MM.1S (cell line): ENCODE results near the gene ADGRE1.

ENCODE experiments used
- DNase-seq: peaks from one replicate; pipeline ENCODE4 v3.0.0-alpha.2; 2015
- H2AFZ ChIP-seq: fragments of 300-600 bp; sonication (generic); 2 replicates; pipeline ENCODE4 v1.6.0; 2016; ENCODE audit warnings: antibody characterized with exemption, low read length
- H3F3A ChIP-seq: fragments of 300-600 bp; sonication (generic); 2 replicates; pipeline ENCODE4 v1.6.1; 2016; ENCODE audit warnings: mild to moderate bottlenecking, antibody characterized with exemption, low read length, moderate library complexity, mixed read lengths; ENCODE audit not compliant: insufficient read depth
- H3K27ac ChIP-seq: fragments of 300-600 bp; sonication (generic); 2 replicates; pipeline ENCODE4 v1.5.1; 2016; ENCODE audit warnings: mild to moderate bottlenecking, low read length
- H3K27me3 ChIP-seq: fragments of 300-600 bp; sonication (generic); replicated peaks from 2 replicates; pipeline ENCODE4 v1.6.0; 2016; ENCODE audit warnings: low read length; ENCODE audit not compliant: insufficient read depth
- H3K36me3 ChIP-seq: fragments of 300-600 bp; sonication (generic); replicated peaks from 2 replicates; pipeline ENCODE4 v1.6.1; 2016; ENCODE audit warnings: mild to moderate bottlenecking, low read length, mixed read lengths; ENCODE audit not compliant: insufficient read depth
- H3K4me1 ChIP-seq: fragments of 300-600 bp; sonication (generic); 2 replicates; pipeline ENCODE4 v1.6.1; 2016; ENCODE audit warnings: low read length, mixed read lengths
- H3K4me2 ChIP-seq: fragments of 300-600 bp; sonication (generic); 2 replicates; pipeline ENCODE4 v1.6.0; 2016; ENCODE audit warnings: low read depth, low read length
- H3K4me3 ChIP-seq: fragments of 300-600 bp; sonication (generic); 2 replicates; pipeline ENCODE4 v1.5.1; 2016; ENCODE audit warnings: low read length, mixed read lengths
- H3K79me2 ChIP-seq: fragments of 300-600 bp; sonication (generic); 2 replicates; pipeline ENCODE4 v1.6.1; 2016; ENCODE audit warnings: mixed run types, low read length, mixed read lengths
- H3K9ac ChIP-seq: fragments of 300-600 bp; sonication (generic); 2 replicates; pipeline ENCODE4 v1.6.1; 2016; ENCODE audit warnings: low read length, mixed read lengths
- H3K9me2 ChIP-seq: fragments of 300-600 bp; sonication (generic); replicated peaks from 2 replicates; pipeline ENCODE4 v1.6.1; 2016; ENCODE audit warnings: mild to moderate bottlenecking, low read length, mixed read lengths; ENCODE audit not compliant: insufficient read depth
- H3K9me3 ChIP-seq: fragments of 300-600 bp; sonication (generic); replicated peaks from 2 replicates; pipeline ENCODE4 v1.6.1; 2016; ENCODE audit warnings: mild to moderate bottlenecking, low read length, mixed read lengths; ENCODE audit not compliant: insufficient read depth
- H4K20me1 ChIP-seq: fragments of 300-600 bp; sonication (generic); 2 replicates; pipeline ENCODE4 v1.6.1; 2016; ENCODE audit warnings: mild to moderate bottlenecking, low read length, moderate library complexity, mixed read lengths; ENCODE audit not compliant: insufficient read depth
- CTCF ChIP-seq: fragments of 300-600 bp; sonication (generic); IDR thresholded peaks from 2 replicates; pipeline ENCODE4 v1.5.1; 2016; ENCODE audit warnings: antibody characterized with exemption, low read length, mixed read lengths
- EZH2 ChIP-seq: fragments of 300-600 bp; sonication (generic); optimal IDR thresholded peaks from 2 replicates; pipeline ENCODE3; 2017; ENCODE audit warnings: low read depth, mild to moderate bottlenecking, antibody characterized with exemption, low read length, mixed read lengths
- EZH2phosphoT487 ChIP-seq: fragments of 300-600 bp; sonication (generic); IDR thresholded peaks from 2 replicates; pipeline ENCODE4 v1.6.1; 2018; ENCODE audit warnings: antibody characterized with exemption, low read length

The ADGRE1 gene, protein sequence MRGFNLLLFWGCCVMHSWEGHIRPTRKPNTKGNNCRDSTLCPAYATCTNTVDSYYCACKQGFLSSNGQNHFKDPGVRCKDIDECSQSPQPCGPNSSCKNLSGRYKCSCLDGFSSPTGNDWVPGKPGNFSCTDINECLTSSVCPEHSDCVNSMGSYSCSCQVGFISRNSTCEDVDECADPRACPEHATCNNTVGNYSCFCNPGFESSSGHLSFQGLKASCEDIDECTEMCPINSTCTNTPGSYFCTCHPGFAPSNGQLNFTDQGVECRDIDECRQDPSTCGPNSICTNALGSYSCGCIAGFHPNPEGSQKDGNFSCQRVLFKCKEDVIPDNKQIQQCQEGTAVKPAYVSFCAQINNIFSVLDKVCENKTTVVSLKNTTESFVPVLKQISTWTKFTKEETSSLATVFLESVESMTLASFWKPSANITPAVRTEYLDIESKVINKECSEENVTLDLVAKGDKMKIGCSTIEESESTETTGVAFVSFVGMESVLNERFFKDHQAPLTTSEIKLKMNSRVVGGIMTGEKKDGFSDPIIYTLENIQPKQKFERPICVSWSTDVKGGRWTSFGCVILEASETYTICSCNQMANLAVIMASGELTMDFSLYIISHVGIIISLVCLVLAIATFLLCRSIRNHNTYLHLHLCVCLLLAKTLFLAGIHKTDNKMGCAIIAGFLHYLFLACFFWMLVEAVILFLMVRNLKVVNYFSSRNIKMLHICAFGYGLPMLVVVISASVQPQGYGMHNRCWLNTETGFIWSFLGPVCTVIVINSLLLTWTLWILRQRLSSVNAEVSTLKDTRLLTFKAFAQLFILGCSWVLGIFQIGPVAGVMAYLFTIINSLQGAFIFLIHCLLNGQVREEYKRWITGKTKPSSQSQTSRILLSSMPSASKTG

DNA sequence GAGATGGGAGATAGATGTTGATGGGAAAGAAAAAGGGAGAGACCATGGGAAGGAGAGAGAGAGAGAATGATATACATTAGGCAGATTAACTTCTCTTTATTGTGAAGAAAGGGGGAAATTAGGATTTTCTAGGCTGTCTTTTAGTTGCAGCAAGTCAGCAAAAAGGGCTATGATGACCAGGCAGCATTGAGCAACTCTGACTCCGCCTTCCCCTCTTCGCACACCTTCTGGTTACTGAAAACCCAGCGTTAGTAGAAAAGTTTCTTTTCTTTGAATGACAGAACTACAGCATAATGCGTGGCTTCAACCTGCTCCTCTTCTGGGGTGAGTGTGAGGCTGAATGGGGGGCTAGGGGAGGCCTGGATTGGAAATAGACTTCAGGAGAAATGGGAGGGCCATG is at the start of gene ADGRE1:
Gene ADGRE1, plus strand, starts transcription at position 264 of the 400 bp plus-strand sequence. Its CDS starts 30 bp downstream, at position 294.
- DNase-seq: no peak
- Histone ChIP-seq H3K9me2 (no peaks in the 10 kb centered on the region), H3K4me2 (no peak within 1 kb of the TSS), H3K79me2 (no peaks in the 10 kb centered on the region), H3F3A (no peaks in the 10 kb centered on the region), H3K9me3 (no peaks in the 10 kb centered on the region), H3K36me3 (no peaks in the 10 kb centered on the region), H2AFZ (no peak within 1 kb of the TSS), H3K27ac (no peak within 1 kb of the TSS), H3K9ac (no peak within 1 kb of the TSS), H3K4me3 (no peak within 1 kb of the TSS), H3K27me3 (peaks cover 70% of the 10 kb centered on the region), H3K4me1 (no peaks in the 10 kb centered on the region), H4K20me1 (no peaks in the 10 kb centered on the region)
- TF ChIP-seq EZH2 (no peak), CTCF (no peak), EZH2phosphoT487 (no peak)

GRCh38 chr19:6838062-6838655 is 49.2 kb upstream of the ADGRE1 start:
- TF ChIP-seq EZH2phosphoT487: no peak
- TF ChIP-seq CTCF: no peak
- no peak for TF ChIP-seq EZH2

DNA sequence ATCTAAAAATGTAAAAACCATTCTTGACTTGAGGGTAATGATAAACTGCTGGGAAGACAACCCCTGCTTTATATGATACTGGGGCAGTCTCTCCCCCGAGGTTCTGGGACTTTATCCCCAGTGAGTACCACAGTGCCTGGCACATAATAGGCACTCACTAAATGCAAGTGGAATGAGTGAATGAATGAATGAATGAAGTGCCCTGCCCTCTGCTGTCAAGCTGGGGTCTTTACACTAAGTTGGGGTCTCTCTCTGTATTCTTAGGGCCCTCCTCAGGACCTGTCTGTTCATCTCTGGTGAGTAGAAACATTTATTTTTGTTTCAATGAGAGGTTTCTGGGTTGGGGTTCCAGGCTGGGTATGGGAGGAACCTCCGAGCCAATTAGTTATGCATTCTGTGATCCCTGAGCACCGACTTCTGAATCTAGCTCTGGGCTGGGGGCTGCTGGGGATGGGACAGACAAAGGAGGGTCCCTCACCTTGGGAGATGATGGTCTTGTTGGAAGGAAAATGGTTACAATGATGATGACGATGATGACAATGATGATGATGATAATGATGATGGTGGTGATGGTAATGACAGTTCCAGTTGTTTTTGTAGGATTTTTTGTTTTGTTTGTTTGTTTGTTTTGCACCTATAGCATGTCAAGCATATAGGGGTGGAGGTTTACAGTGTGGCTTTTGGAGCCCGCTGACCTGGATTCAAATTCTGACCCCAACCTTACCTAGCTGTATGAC is 44.3 kb upstream of the ADGRE1 start:
- H3K27me3 ChIP-seq: no peaks in the 10 kb centered on the region
- no peaks in the 10 kb centered on the region for H3K9me3 ChIP-seq
- no peak overlapping the region for H3K4me2 ChIP-seq
- peaks cover 6% of the 10 kb centered on the region; the same call in 1 of the 2 replicates for H3K79me2 ChIP-seq
- H3K36me3 ChIP-seq: no peaks in the 10 kb centered on the region; the same call in 1 of the 2 replicates
- no peak overlapping the region for H3K27ac ChIP-seq
- H2AFZ ChIP-seq: no peak overlapping the region
- TF ChIP-seq EZH2 (no peak), EZH2phosphoT487 (no peak), CTCF (no peak)
- peaks cover 22% of the 10 kb centered on the region for H3F3A ChIP-seq
- H3K4me3 ChIP-seq: no peak overlapping the region
- no peaks in the 10 kb centered on the region for H3K9me2 ChIP-seq
- H3K9ac ChIP-seq: no peak overlapping the region
- DNase-seq: no peak
- no peaks in the 10 kb centered on the region for H3K4me1 ChIP-seq
- no peaks in the 10 kb centered on the region for H4K20me1 ChIP-seq

More at GRCh38 chr19:6838062-6838655, 49.2 kb upstream of the ADGRE1 start:
- peaks cover 5% of the 10 kb centered on the region for H3F3A ChIP-seq
- H4K20me1 ChIP-seq: no peaks in the 10 kb centered on the region
- DNase-seq: no peak
- H3K4me2 ChIP-seq: no peak overlapping the region
- peaks cover 11% of the 10 kb centered on the region; the same call in 1 of the 2 replicates for H3K36me3 ChIP-seq
- no peak overlapping the region for H3K4me3 ChIP-seq
- H2AFZ ChIP-seq: no peak overlapping the region
- no peak overlapping the region for H3K27ac ChIP-seq
- H3K9ac ChIP-seq: no peak overlapping the region
- no peaks in the 10 kb centered on the region for H3K9me3 ChIP-seq
- H3K4me1 ChIP-seq: no peaks in the 10 kb centered on the region
- H3K27me3 ChIP-seq: no peaks in the 10 kb centered on the region
- no peaks in the 10 kb centered on the region for H3K79me2 ChIP-seq
- H3K9me2 ChIP-seq: no peaks in the 10 kb centered on the region
